RPMI7951 (cell line): ENCODE results near the gene TMED1. TPM values are rescaled to one million over a fixed set of nuclear protein-coding genes. Genes with fewer than 3 reads are reported as not detected.
A peak's percentile ranks its signal among the peaks of the same experiment; 100 is the strongest.

ENCODE experiments used
- DNase-seq: peaks from one replicate; pipeline ENCODE4 v3.0.0-alpha.2; 2012; ENCODE audit warnings: low read depth
- total RNA-seq: library from RNA; depleted of rRNA; stranded (reverse); fragments of >200 nt; shearing (Covaris generic); gene quantifications from 2 replicates; pipeline ENCODE4 v1.2.3, GENCODE V29; 2014; rRNA removed

TMED1 gene
- total RNA-seq, 1 experiment from 2014 or later, result 39.8 TPM

- DNase-seq, result no peak
These were observed 24.5 kb downstream of the TMED1 start for GRCh38 chr19:10811391-10812111.

- DNase-seq, result no peak
These were observed 26.2 kb downstream of the TMED1 start for GRCh38 chr19:10809651-10810285.

GRCh38 chr19:10808937-10809649 is 26.9 kb downstream of the TMED1 start:
- peak; percentile 71 for DNase-seq

GRCh38 chr19:10805758-10806247 is 30.2 kb downstream of the TMED1 start:
- DNase-seq, result no peak

- DNase-seq, result no peak
These were observed 30.8 kb downstream of the TMED1 start for GRCh38 chr19:10805065-10805757.

GRCh38 chr19:10803252-10803651 is 32.8 kb downstream of the TMED1 start:
- DNase-seq, result no peak

GRCh38 chr19:10802479-10802878 is 33.5 kb downstream of the TMED1 start:
- DNase-seq, result no peak

- no peak for DNase-seq
These were observed 35.5 kb downstream of the TMED1 start for GRCh38 chr19:10800488-10800887.

- no peak for DNase-seq
These were observed 38.3 kb downstream of the TMED1 start for GRCh38 chr19:10797541-10798256.

- DNase-seq, result no peak
These were observed 38.9 kb downstream of the TMED1 start for GRCh38 chr19:10797078-10797477.

GRCh38 chr19:10796653-10797052 is 39.4 kb downstream of the TMED1 start:
- DNase-seq, result no peak

- no peak for DNase-seq
These were observed 46.1 kb downstream of the TMED1 start for GRCh38 chr19:10789866-10790265.

- DNase-seq, result no peak
These were observed 47.9 kb downstream of the TMED1 start for GRCh38 chr19:10788146-10788545.

GRCh38 chr19:10784257-10784656 is 51.8 kb downstream of the TMED1 start:
- no peak for DNase-seq

- DNase-seq, result no peak
These were observed 53.2 kb downstream of the TMED1 start for GRCh38 chr19:10782795-10783194.

Other genes with a start within 250 kb of the TMED1 start
- gene AP1M2, start 248.9 kb downstream of the TMED1 start, total RNA-seq, result 0.49 and 2.5 TPM in 2 replicates
- 16.5 and 21.1 TPM in 2 replicates for gene SLC44A2, start 210.7 kb downstream of the TMED1 start, total RNA-seq
- 102 and 107 TPM in 2 replicates for gene ILF3, start 181.9 kb downstream of the TMED1 start, total RNA-seq
- gene QTRT1, start 134.8 kb downstream of the TMED1 start, total RNA-seq, result 18.4 and 25.5 TPM in 2 replicates
- gene DNM2, start 118.1 kb downstream of the TMED1 start, total RNA-seq, result 46.6 and 77.3 TPM in 2 replicates
- 0.36 TPM in 1 of 2 replicates, not detected in the other for gene C19orf38, start 12.2 kb upstream of the TMED1 start, total RNA-seq
- 22.2 and 23.9 TPM in 2 replicates for gene CARM1, start 35.3 kb upstream of the TMED1 start, total RNA-seq
- 34.1 and 38.3 TPM in 2 replicates for gene YIPF2, start 92.4 kb upstream of the TMED1 start, total RNA-seq
- 20.4 and 32.0 TPM in 2 replicates for gene TIMM29, start 92.6 kb upstream of the TMED1 start, total RNA-seq
- gene SMARCA4, start 124.8 kb upstream of the TMED1 start, total RNA-seq, result 59.4 and 72.9 TPM in 2 replicates